Heart left ventricle (tissue), 13 donors: ENCODE results near the gene ITGA6.

ENCODE experiments used
- CTCF ChIP-seq, 12 donors: fragments of 200-600 bp; sonication (generic) in 4 of 12; IDR thresholded peaks; one replicate each; pipeline versions ENCODE4 v1.5.0 to v1.8.0; 2018 to 2022; ENCODE audit warnings: antibody characterized with exemption in 12 of 12, mild to moderate bottlenecking in 5 of 12
- POLR2A ChIP-seq, 2 donors: fragments of 450-650 bp; IDR thresholded peaks; one replicate each; pipeline ENCODE4 v1.6.1; 2017; ENCODE audit warnings: antibody characterized with exemption in 2 of 2, mild to moderate bottlenecking in 2 of 2, moderate library complexity in 2 of 2
- donor health status: ischemic (EF 13 %, LVEDD 7.1; RV severe dilation, severe dysfunction).
- donor health status: DM: no; HTN: yes; CAD: no.
- donor health status: DM: no; HTN: no; CAD: no.
- donor health status: ischemic (EF 25% LVEDD 6.9; RV normal size, moderate dysfunction).
- donor health status: ischemic (EF 25% LVEDD 5.7; RV mildly dilated, moderate dysfunction).
- donor health status: ischemic (EF 35%, LVEDD 5.7; RV mildly dilated, moderate dysfunction).
- donor health status: nonischemic (EF 11% LVEDD 7.7; RV severe dilation, severe dysfunction).
- donor health status: DM: yes; HTN: yes; CAD: no.
- donor health status: PGD.
- donor health status: ischemic (EF 29% LVEDD 5.4; RV normal size, mild dysfunction).
- donor health status: nonischemic (EF 23%, LVEDD 6.1; RV moderate dilation, normal function).

GRCh38 chr2:172539767-172540166 is 112.4 kb downstream of the ITGA6 start:
- TF ChIP-seq CTCF (IDR thresholded peaks at IDR 0.05) (no peak), POLR2A (IDR thresholded peaks at IDR 0.05) (no peak)
